SH-SY5Y (cell line): ENCODE measurements around the gene EXOC2.

Source experiments
- GATA2 ChIP-seq: IDR thresholded peaks from 2 replicates; pipeline ENCODE4 v1.6.1; 2011; ENCODE audit warnings: mild to moderate bottlenecking, low read depth, low read length
- GATA3 ChIP-seq: IDR thresholded peaks from 2 replicates; pipeline ENCODE4 v1.6.1; 2011; ENCODE audit warnings: low read depth, mild to moderate bottlenecking, low read length, moderate library complexity

GRCh38 chr6:603265-603664 lies 89.7 kb downstream of the EXOC2 start:
- TF ChIP-seq GATA2, result no peak
- TF ChIP-seq GATA3, result no peak
